Measurements from ENCODE around the gene ATP8B4.

ATP8B4 gene

GRCh38 chr15:49898097-49898496, 220.9 kb downstream of the ATP8B4 start:
- DNase-seq (ENCODE audit: low read depth) = no peak

GRCh38 chr15:49895347-49896223, 223.4 kb downstream of the ATP8B4 start:
- DNase-seq (ENCODE audit: low read depth) = no peak

- DNase-seq (ENCODE audit: low read depth) = no peak
Observed at GRCh38 chr15:49890689-49891088, 228.3 kb downstream of the ATP8B4 start.

GRCh38 chr15:49889536-49889935, 229.5 kb downstream of the ATP8B4 start:
- DNase-seq (ENCODE audit: low read depth) = no peak

- no peak for DNase-seq (ENCODE audit: low read depth)
Observed at GRCh38 chr15:49888734-49889133, 230.3 kb downstream of the ATP8B4 start.

- DNase-seq (ENCODE audit: low read depth) = no peak
Observed at GRCh38 chr15:49888323-49888693, 230.7 kb downstream of the ATP8B4 start.

- DNase-seq (ENCODE audit: low read depth) = no peak
Observed at GRCh38 chr15:49887659-49888322, 231.2 kb downstream of the ATP8B4 start.

GRCh38 chr15:49883121-49883520, 235.9 kb downstream of the ATP8B4 start:
- no peak for DNase-seq (ENCODE audit: low read depth)

- DNase-seq (ENCODE audit: low read depth) = no peak
Observed at GRCh38 chr15:49881866-49882265, 237.2 kb downstream of the ATP8B4 start.

- DNase-seq (ENCODE audit: low read depth) = no peak
Observed at GRCh38 chr15:49881433-49881832, 237.6 kb downstream of the ATP8B4 start.

- DNase-seq (ENCODE audit: low read depth) = no peak
Observed at GRCh38 chr15:49877873-49878521, 241.0 kb downstream of the ATP8B4 start.

- DNase-seq (ENCODE audit: low read depth) = no peak
Observed at GRCh38 chr15:49877117-49877872, 241.7 kb downstream of the ATP8B4 start.

GRCh38 chr15:49876401-49877038, 242.5 kb downstream of the ATP8B4 start:
- DNase-seq (ENCODE audit: low read depth) = no peak

GRCh38 chr15:49875392-49875791, 243.6 kb downstream of the ATP8B4 start:
- no peak for DNase-seq (ENCODE audit: low read depth)

GRCh38 chr15:49870472-49870871, 248.6 kb downstream of the ATP8B4 start:
- no peak for DNase-seq (ENCODE audit: low read depth)

- no peak for DNase-seq (ENCODE audit: low read depth)
Observed at GRCh38 chr15:49868348-49868747, 250.7 kb downstream of the ATP8B4 start.

GRCh38 chr15:49865925-49866757, 252.9 kb downstream of the ATP8B4 start:
- no peak for DNase-seq (ENCODE audit: low read depth)

- DNase-seq (ENCODE audit: low read depth) = no peak
Observed at GRCh38 chr15:49864251-49864650, 254.8 kb downstream of the ATP8B4 start.

- no peak for DNase-seq (ENCODE audit: low read depth)
Observed at GRCh38 chr15:49863431-49864224, 255.4 kb downstream of the ATP8B4 start.

- DNase-seq (ENCODE audit: low read depth) = no peak
Observed at GRCh38 chr15:49860101-49860500, 258.9 kb downstream of the ATP8B4 start.

Data from stimulated activated CD8-positive, alpha-beta memory T cell treated with anti-CD3 and anti-CD28 coated beads, Interleukin-4, amount 100 ng/mL, for 24 hours (primary cell).